Kidney (tissue), 14 donors: ENCODE results near the gene CHERP. TPM values are rescaled to one million over a fixed set of nuclear protein-coding genes. Genes with fewer than 3 reads are reported as not detected.

ENCODE experiments used
- DNase-seq, 5 donors: peaks; one replicate each; pipeline ENCODE4 v3.0.0-alpha.2; 2013 to 2020
- FAIRE-seq: peaks from 2 replicates; lab custom pipeline; 2012; peaks lifted over from hg19 to GRCh38; lab: Jason Lieb, UNC
- H3K27ac ChIP-seq, 2 donors: one replicate each; pipeline ENCODE4 v1.7.0; 2013; ENCODE audit warnings: low read depth in 2 of 2, low read length in 2 of 2, inconsistent platforms in 1 of 2
- H3K27me3 ChIP-seq: one replicate; pipeline ENCODE4 v1.7.1; 2013; ENCODE audit warnings: low read length, inconsistent platforms; ENCODE audit not compliant: control insufficient read depth, insufficient read depth
- H3K36me3 ChIP-seq, 3 donors: one replicate each; pipeline versions ENCODE4 v1.7.0 to v1.7.1; 2013; ENCODE audit warnings: low read length in 3 of 3, control low read depth in 1 of 3, inconsistent platforms in 1 of 3; ENCODE audit not compliant: insufficient read depth in 3 of 3, control insufficient read depth in 2 of 3
- H3K4me1 ChIP-seq, 3 donors: one replicate each; pipeline versions ENCODE4 v1.7.0 to v1.7.1; 2013; ENCODE audit warnings: low read length in 3 of 3, inconsistent platforms in 1 of 3, low read depth in 1 of 3; ENCODE audit not compliant: control insufficient read depth in 2 of 3, insufficient read depth in 2 of 3
- H3K4me3 ChIP-seq, 3 donors: one replicate each; pipeline versions ENCODE4 v1.7.0 to v1.8.1; 2013; ENCODE audit warnings: low read length in 3 of 3, control low read depth in 1 of 3, inconsistent platforms in 1 of 3
- H3K9ac ChIP-seq, 3 donors: one replicate each; pipeline versions ENCODE4 v1.7.0 to v1.7.1; 2013; ENCODE audit warnings: low read length in 3 of 3, control low read depth in 1 of 3, inconsistent platforms in 1 of 3
- H3K9me3 ChIP-seq, 3 donors: one replicate each; pipeline versions ENCODE4 v1.7.0 to v1.7.1; 2013; ENCODE audit warnings: low read length in 3 of 3, control low read depth in 1 of 3, inconsistent platforms in 1 of 3; ENCODE audit not compliant: control insufficient read depth in 2 of 3, insufficient read depth in 1 of 3
- intact Hi-C: fragments of 100-400 bp; cut with DNase I; formaldehyde crosslinking; loops from one replicate; pipeline ENCODE4 v1.11.1; 2022
- polyA plus RNA-seq: library from polyadenylated mRNA; stranded (reverse); fragments of 350-450 nt; fragmentation: Illumina TruSeq; extraction: RNeasy Lipid Tissue Mini Kit (QIAGEN cat#74804); gene quantifications from one replicate; pipeline ENCODE4 v1.2.3, GENCODE V29; 2014; ENCODE audit warnings: low read depth, low replicate concordance; ENCODE audit not compliant: insufficient read depth
- total RNA-seq: library from RNA; stranded (reverse); fragmentation: NEBNext Ultra II Directional; extraction: Animal tissue kit (Norgen Biotek cat#: 25700); gene quantifications from one replicate; pipeline ENCODE4 v1.2.1, GENCODE V29; 2021
- TF ChIP-seq, protein P1 (sequence below): IDR thresholded peaks from 3 replicates; pipeline ENCODE4 v1.5.1; 2012; ENCODE audit warnings: mild to moderate bottlenecking, moderate library complexity, borderline replicate concordance; ENCODE audit not compliant: insufficient read depth; ENCODE audit errors: extremely low read depth
- donor health status: control.
- donor health status: control.
- donor health status: control.
- donor health status: control.
- donor health status: control.
- donor health status: DM: yes; HTN: yes; CAD: no.
- donor health status: Normal renal cell carcinoma (clear cell type).

CHERP gene
- total and polyA plus RNA-seq, 2 donors from 2014 or later: 14.6 to 37.2 TPM

DNA sequence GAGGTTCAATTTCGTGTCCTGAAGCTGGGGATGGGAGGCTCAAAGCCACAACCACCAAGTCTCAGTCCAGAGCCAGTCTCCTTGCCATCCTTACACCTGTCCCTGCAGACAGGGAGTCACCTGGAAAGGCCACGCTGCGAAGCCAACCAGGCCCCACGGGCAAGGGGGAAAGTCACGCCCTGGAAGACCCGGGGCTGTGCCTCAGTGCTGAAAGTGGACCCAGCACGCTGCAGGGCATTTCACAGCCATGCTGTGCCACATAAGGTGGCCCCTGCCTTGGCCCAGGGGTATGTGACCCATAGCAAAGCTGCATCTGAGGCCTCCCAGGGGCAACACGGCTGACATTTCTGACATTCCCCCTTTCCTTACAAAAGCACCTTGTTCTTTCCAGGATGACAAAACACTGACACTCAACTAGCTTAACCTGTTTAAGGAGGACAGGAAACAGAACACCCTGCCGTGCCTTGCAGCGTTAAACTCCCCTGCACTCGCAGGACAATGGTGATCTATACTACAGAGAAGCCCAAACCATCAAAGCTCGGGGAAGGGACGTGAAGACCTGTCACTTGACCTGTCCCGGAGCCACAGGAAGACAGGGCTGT, 14.8 kb downstream of the CHERP start:
- Histone ChIP-seq H3K27me3 (no peaks in the 10 kb centered on the region), H3K36me3 (peaks cover 2 to 73% (median 31%) of the 10 kb centered on the region in 3 donors), H3K9me3 (no peaks in the 10 kb centered on the region), H3K4me3 (no peak overlapping the region), H3K4me1 (peaks cover 0 to 14% (median 10%) of the 10 kb centered on the region in 3 donors), H3K27ac (no peak overlapping the region), H3K9ac (no peak overlapping the region)
- TF ChIP-seq, protein P1, sequence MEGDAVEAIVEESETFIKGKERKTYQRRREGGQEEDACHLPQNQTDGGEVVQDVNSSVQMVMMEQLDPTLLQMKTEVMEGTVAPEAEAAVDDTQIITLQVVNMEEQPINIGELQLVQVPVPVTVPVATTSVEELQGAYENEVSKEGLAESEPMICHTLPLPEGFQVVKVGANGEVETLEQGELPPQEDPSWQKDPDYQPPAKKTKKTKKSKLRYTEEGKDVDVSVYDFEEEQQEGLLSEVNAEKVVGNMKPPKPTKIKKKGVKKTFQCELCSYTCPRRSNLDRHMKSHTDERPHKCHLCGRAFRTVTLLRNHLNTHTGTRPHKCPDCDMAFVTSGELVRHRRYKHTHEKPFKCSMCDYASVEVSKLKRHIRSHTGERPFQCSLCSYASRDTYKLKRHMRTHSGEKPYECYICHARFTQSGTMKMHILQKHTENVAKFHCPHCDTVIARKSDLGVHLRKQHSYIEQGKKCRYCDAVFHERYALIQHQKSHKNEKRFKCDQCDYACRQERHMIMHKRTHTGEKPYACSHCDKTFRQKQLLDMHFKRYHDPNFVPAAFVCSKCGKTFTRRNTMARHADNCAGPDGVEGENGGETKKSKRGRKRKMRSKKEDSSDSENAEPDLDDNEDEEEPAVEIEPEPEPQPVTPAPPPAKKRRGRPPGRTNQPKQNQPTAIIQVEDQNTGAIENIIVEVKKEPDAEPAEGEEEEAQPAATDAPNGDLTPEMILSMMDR: no peak
- DNase-seq (no peak), FAIRE-seq (no peak)
- intact Hi-C loops: no loop called here

DNA sequence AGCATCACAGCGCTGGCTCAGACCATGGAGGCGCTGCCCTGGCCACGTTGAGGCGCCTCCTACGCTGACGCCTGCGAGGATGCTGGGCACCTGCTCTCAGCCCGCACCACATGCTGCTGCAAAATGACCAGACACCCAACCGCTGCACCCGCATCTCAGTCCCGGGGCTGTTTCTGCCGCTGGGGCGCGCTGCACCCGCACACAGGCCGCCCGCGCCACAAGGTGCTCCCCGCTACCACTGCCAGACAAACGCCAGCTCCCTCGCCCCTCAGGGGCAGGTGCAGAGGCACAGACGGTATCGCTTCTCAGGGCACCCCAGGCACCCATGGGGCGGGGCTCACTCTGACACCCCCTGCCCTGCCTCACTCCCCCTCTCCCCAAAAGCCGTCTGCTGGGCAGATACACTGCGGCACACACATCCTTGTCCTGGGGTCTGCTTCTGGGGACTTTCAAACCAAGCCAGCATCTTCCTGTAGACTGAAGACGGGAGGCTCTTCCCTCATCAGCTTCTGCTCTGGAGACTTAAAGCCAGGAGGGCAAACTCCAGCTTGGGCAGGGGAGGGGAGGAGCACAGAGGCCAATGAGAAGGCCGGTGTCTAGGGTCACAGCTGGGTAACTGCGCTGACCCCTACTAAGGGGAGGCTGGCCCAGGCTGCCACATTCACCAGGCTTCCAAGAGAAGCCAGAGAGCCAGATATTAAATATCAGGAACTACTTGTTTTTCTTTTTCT, 16.3 kb downstream of the CHERP start:
- Histone ChIP-seq H3K9me3 (no peaks in the 10 kb centered on the region), H3K9ac (no peak overlapping the region), H3K27ac (no peak overlapping the region), H3K4me1 (peaks cover 0 to 14% (median 10%) of the 10 kb centered on the region in 3 donors), H3K27me3 (no peaks in the 10 kb centered on the region), H3K36me3 (peaks cover 2 to 67% (median 27%) of the 10 kb centered on the region in 3 donors), H3K4me3 (no peak overlapping the region)
- intact Hi-C loops: no loop called here
- TF ChIP-seq, protein P1: no peak
- peak in 2 of 5 donors; percentile 20 to 22 for DNase-seq
- FAIRE-seq: no peak

DNA sequence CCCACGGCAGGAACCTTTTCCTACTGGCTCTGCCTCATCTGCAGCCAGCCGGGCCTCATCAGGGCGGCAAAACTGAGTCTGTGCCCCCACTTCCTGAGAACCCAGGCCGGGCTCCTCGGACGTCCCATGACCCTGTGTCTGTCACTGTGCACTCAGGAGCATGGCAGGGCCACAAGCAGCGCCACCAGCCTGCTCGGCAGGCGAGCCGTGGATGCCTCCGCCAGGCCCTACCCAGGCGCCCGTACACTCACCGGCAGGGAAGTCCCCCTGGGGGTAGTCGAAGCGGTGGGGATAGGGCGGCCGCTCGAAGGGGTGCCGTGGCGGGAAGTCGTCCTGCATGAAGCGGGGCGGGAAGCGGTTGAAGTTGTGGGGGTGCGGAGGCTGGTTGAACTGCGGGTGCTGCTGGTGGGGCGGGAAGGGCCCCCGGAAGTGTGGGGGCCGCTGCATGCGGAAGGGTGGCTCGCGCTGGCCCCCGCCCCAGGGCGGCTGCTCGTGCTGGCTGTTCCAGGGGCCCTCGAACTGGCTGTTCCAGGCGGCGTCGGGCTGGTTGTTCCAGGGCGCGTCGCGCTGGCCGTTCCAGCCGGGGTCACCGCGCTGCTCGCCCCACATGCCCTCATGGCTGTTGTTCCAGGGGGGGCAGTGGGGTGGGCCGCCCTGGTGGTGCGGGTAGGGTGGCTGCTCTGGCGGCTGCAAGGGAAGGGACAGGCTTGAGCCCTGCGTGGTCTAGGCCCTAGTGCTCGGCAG, 17.1 kb downstream of the CHERP start:
- no peak overlapping the region for H3K27ac ChIP-seq
- no peaks in the 10 kb centered on the region for H3K9me3 ChIP-seq
- peaks cover 2 to 70% (median 30%) of the 10 kb centered on the region in 3 donors for H3K36me3 ChIP-seq
- H3K4me1 ChIP-seq: peaks cover 0 to 14% (median 10%) of the 10 kb centered on the region in 3 donors
- no peak overlapping the region for H3K4me3 ChIP-seq
- no peaks in the 10 kb centered on the region for H3K27me3 ChIP-seq
- TF ChIP-seq, protein P1: no peak
- intact Hi-C loops: no loop called here
- FAIRE-seq (no peak), DNase-seq (no peak)
- no peak overlapping the region for H3K9ac ChIP-seq
